Raji (cell line): ENCODE results near the gene CAND2.

Source experiments
- POLR2A ChIP-seq: IDR thresholded peaks from 2 replicates; pipeline ENCODE4 v1.6.1; 2011; ENCODE audit warnings: low read depth, low read length, control low read depth; ENCODE audit not compliant: insufficient read depth

The CAND2 gene

DNA sequence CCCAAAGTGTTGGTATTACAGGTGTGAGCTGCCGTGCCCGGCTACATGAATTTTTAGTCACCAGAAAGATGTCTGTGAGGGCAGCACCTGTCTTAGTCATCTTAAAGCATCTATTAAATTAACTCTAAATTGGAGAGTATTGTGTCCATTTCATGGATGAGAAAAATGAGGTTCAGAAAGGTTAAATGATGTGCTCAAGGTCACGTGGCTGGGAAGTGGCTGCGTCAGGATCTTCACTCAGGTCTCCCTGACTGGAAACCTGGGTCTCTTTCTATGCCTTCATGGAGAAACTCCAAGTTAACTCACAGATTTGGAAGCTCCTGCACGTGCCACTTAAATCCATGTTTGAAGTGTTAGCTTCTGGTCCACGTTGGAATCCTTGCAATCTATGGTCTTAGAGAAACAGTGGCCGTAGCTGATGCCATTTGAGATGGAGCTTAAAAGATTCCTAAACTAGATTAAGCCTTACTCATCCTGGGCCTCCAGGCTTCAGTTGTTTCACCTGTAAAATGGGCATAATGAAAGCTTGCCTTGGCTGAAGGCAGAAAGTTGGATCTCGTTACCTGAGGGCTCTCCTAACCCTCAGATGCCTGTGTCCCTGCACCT, 32.2 kb upstream of the CAND2 start:
- no peak for TF ChIP-seq POLR2A

DNA sequence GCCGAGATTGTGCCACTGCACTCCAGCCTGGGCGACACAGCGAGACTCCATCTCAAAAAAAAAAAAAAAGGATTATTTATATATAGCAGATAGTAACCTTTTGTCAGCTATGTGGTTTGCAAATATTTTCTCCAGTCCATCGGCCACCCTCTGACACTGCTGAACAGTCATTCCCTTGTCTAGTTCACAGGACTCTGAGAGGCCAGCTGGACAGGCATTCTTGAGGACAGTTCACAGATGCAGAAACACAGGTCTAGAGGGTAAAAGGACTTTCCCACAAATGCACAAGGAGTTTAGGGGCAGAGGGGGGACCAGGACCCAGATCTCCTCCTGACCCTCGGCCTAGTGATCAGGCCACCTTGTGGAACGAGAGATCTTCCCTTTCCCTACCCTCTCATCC, 29.9 kb upstream of the CAND2 start:
- no peak for TF ChIP-seq POLR2A

DNA sequence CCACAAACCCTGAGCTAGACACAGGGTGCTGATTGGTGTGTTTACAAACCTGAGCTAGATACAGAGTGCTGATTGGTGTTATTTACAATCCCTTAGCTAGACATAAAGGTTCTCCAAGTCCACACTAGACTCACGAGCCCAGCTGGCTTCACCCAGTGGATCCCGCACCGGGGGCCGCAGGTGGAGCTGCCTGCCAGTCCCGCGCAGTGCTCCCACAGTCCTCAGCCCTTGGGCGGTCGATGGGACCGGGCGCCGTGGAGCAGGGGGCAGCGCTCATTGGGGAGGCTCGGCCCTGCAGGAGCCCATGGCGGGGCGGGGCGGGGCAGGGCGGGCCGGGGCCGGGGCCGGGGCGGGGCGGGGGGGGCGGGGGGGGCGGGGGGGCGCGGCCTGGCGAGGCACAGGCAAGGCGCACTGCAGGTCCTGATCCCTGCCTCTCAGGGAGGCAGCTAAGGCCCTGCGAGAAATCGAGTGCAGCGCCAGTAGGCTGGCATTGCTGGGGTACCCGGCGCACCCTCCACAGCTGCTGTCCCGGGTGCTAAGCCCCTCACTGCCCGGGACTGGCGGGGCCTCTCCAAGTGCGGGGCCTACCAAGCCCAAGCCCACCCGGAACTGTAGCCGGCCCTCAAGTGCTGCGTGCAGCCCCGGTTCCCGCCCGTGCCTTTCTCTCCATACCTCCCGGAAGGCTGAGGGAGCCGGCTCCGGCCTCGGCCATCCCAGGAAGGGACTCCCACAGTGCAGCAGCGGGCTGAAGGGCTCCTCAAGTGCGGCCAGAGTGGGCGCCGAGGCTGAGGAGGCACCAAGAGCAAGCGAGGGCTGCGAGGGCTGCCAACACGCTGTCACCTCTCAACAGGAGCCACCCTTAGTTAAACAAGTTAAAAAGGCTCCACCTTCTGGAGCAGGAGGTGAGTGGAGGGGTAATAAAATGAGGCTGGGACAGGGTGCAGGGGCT, 27.6 kb upstream of the CAND2 start:
- no peak for TF ChIP-seq POLR2A

DNA sequence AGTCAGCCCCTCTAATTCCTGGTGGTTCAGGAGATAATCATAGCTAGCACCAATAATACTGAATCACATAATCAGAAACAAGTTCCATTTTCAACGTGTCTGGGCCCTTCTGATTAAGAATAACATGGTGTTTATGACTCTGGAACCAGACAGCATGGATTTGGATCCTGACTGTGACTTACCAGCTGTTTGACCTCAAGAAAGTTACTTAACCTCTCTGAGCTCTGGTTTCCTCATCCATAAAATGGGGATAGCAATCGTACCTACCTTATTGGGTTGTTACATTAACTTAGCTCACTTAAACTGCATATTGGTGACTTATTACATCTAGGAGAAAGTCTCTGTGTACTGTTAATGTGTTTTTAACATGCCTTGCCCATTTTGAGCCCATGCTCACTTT, 26.7 kb upstream of the CAND2 start:
- no peak for TF ChIP-seq POLR2A

DNA sequence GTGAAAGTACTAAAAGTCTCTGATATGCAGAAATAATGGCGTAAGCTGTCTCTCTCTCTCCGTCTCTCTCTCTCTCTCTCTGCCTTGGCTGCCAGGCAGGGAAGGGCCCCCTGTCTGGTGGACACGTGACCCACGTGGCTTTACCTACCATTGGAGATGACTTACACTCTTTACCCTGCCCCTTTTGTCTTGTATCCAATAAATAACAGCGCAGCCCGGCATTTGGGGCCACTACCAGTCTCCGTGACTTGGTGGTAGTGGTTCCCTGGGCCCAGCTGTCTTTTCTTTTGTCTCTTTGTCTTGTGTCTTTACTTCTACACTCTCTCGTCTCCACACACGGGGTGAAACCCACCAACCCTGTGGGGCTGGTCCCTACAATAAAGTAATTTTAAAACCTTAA, 25.2 kb upstream of the CAND2 start:
- no peak for TF ChIP-seq POLR2A

DNA sequence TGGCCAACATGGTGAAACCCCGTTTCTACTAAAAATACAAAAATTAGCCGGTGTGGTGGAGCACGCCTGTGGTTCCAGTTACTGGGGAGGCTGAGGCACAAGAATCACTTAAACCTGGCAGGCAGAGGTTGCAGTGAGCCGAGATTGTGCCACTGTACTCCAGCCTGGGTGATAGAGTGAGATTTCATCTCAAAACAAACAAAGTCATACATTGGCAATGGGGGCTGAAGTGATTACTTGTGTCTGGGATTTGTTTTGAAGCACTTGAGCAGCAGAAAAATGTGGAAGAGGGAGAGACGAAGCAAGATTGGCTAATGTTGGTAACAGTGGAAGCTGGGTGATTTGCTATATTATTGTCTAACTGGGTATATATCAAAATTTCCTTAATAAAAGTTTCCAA, 24.0 kb upstream of the CAND2 start:
- TF ChIP-seq POLR2A, result no peak

DNA sequence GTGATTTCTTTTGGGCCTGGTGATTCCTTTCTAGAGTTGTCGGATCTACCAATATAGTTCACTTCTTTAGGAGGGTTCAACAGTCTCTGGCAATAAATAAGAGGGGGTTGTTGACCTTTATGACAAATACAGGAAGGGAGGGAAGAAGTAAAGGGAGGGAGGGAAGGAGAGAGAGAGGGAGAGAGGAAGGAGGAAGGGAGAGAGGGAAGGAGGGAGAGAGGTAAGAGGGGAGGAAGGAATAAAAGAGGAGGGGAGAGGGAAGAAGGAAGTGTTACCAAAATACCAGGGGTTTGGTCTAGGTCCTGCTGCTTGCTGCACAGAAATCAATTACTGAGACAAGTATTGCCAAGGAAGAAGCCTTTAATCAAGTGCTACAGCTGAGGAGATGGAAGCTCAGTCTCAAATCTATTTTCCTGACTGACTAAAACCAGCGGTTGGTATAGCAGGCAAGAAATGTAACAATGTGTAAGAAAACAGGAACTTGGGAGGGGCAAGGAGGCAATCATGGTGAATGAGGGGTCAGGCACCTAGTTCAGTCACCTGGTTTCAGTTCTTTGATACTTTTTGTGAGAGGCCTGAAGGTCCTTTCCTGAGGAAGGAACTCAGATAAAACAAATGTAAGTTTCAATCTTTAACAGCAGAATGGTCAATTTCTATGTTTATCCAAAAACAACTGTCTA, 23.3 kb upstream of the CAND2 start:
- TF ChIP-seq POLR2A, result no peak

DNA sequence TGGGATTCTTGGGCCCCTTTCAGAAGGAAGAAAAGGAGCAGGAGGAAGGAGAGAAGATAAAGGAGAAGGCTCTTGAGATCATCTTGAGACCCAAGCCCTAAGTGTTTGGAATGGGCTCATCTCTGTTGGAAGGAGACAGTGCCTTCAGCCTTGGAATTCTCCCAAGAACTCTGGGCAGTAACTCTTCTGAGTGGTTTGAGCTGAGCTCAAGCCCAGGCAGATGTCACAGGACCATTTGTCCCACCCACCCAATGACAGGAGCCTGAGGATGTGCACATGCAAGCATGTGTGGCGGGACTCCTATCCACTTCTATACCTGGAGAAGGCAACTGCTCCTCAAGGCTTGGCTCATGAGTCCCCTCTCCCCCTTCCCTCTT, 22.8 kb upstream of the CAND2 start:
- TF ChIP-seq POLR2A, result no peak

DNA sequence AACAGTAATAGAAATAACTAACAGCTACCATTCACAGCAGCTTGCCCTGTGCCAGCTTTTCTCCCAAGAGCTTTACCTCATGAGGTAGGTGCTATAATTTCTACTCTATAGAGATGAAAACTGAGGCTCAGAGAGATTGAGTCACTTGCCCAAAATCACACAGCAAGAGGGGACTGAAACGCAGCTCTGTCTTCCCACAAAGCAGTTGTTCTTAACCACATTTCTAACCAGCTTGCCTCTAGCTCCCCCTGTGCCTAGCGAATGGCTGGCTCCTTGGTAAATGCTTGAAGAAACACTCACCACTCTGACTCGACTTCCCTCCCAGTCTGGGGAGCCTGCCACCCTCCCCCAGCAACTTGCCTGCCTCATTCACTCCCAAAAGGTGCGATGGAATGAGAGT, 21.9 kb upstream of the CAND2 start:
- TF ChIP-seq POLR2A, result no peak

DNA sequence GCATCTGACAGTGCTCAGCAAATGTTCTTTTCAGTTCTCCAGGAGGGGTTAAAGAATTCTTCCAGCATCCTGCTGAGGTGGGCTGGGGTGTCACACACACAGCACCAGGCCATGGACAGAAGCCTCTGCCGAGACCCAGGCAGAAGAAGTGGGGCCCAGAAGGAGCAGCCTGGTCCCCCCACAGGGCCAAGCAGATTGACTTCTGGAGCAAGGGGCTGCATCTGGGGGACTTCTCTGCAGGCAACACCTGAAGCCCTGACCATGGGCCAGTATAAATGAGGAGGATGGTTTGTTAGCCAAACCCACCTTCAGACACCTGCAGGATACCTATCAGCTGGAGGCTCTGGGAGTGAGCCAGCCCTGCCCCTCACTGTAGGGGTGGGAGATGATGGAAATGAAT, 21.3 kb upstream of the CAND2 start:
- TF ChIP-seq POLR2A, result no peak

DNA sequence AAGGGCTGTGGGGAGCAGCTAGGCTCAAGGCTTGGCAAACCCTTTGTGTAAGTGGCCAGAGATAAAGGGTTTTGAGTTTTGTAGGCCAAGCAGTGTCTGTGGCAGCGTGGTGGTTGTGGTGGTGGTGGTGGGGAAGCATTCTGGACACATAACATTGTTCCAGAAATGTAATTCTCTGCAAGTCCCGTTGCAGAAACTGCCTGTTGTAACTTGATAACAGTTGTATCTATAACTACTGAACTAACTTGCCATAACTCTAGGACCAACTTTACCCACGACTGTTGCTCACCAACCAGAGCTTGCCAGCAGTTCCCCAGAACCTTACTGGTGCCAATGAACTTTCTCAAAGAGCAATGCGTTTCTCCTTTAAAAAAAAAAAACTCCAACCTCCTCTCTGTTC, 19.3 kb upstream of the CAND2 start:
- TF ChIP-seq POLR2A, result no peak

DNA sequence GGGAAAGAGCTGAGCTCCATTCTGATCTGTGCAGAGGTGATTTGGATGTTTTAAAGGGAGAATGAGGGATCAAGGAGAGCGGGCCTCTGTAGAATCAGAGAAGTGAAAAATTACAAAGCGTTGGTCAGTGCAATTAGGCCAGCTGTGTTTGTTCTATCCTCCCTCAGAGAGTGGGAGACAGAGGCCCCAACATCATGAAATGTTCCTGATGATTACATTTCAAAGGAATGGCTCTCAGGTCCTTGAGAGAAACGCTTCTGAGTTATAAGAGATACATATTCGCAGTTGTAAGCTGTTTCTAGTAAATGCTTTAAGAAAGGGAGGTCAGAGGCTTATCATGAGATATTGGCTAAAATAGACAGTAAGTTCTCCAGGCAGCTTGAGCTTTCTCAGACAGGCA, 15.7 kb upstream of the CAND2 start:
- TF ChIP-seq POLR2A, result no peak

DNA sequence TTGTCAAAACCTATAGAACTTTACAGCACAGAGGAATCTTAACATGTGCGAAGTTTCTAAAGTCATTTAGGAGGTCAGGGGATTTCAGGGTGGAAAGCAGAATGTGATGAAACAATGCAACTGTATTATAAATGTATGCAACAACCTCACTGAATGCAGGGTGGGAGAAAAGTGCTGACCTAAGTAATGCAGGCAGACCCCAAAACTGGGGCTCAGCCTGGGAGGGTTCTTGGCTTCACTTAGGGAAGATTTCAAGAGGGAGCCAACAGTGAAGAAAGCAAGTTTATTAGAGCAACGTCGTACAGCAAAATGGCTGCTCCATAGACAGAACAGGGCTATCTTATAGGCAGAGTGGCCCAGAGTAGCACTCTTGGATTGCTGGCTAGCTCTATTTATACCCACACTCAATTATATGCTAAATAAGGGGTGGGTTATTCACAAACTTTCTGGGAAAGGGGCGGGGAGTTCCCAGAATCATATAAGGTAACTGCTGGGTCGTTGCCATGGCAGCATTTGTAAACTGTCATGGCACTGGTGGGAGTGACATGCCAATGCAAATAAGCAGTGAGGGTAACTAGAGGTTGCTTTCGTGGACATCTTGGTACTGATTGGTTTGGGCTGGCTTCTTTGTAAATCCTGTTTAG, 14.2 kb upstream of the CAND2 start:
- TF ChIP-seq POLR2A, result no peak

DNA sequence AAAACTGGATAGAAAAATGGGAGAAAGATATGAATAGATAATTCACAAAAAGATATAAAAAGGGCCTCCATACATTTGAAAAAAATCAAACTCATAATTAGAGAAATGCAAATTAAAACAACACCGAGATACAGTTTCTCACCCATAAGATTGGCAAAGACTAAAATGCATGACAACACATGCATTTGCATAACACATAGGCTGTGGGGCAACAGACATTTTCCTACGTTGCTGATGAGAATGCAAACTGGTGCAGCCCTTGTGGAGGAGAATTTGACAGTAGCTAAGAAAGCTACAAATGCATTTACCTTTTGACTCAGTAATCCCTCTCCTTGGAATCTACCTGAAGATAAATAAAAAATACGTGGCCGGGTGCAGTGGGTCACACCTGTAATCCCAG, 11.4 kb upstream of the CAND2 start:
- TF ChIP-seq POLR2A, result no peak

DNA sequence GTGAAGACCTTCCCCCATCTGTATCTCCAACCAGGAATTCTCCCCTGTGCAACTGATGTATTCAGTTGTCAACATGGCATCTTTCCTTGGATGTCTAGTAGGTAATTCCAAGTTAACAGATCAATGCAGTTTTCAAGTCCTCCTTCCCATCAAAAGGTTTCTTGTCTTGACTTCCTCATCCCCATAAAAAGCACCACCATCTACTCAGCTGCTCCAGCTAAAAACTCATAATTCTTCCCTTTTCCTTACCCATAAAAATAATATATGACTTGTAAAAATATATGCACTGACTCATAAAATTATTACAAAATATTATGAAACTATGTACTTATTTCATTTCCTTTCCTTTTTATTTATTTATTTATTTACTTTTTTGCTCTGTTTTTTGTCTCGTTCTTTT, 5.0 kb upstream of the CAND2 start:
- no peak for TF ChIP-seq POLR2A

DNA sequence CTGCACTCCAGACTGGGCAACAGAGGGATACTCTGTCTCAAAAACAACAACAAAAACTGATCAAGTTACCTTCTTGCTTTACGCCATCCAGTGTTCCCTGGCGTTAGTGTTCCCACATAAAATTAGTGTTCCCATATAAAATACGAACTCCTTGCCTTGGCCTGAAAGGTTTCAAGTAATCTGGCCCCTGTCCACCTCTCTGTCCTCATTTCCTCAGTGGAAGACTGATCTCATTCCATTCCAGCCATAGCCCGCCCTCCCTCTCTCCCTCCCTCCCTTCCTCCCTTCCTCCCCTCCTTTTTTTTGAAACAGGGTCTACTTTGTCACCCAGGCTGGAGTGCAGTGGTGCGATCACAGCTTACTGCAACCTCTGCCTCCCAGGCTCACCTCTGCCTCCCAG, 2.8 kb upstream of the CAND2 start:
- TF ChIP-seq POLR2A, result no peak

DNA sequence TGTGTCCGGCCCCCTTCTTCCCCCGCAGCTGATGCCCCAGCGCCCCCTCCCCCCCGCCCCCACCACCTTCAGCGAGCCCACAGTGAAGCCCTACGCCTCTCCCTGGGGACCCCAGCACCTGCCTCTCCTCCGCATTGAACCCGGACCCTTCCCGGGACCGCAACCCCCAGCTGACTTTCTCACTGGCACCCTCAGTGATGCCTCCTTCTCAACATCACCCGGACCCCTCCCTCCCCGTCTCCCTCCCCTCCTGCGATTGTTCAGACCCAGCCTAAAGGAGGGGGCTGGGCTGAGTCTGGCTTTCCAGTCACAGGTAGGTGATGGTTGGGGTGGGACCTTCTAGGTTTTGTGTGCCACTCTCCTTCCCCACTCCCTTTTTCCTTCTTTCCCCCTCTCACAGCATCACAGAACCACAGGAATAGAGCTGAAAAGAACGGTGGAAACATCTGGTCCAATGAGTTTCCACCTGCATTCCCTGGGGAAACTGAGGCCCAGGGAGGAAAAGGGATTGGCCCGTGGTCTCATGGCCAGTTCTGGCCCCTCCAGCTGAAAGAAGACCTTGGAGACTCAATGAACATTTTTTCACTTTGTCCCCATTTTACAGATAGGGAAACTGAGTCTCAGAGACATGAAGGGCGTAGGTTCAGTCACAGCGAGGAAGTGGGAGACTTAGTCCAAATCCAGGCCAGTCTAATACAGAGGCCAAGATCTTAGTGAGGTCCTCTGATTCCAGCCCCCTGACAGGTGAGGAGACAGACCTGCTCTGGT, 828 bp downstream of the CAND2 start:
- no peak for TF ChIP-seq POLR2A
